ENCODE data around the gene HEATR1. TPM values are rescaled to one million over a fixed set of nuclear protein-coding genes. Genes with fewer than 3 reads are reported as not detected.

The HEATR1 gene
- total RNA-seq, 1 experiment from 2014 or later, result 68.3 TPM

- H3K9me2 ChIP-seq (ENCODE audit: insufficient read depth), result no peaks in the 10 kb centered on the region
- no peaks in the 10 kb centered on the region for H3K27me3 ChIP-seq (ENCODE audit: insufficient read depth, low read length)
- peaks cover 0 to 8% of the 10 kb centered on the region in 2 experiments; a peak in 1 of 4 replicates for H3K36me3 ChIP-seq (ENCODE audit: control insufficient read depth in 1 of 2, insufficient read depth in 2 of 2, low read length in 2 of 2)
- no peak overlapping the region for H3K9ac ChIP-seq (ENCODE audit: low read length)
- no peak overlapping the region for H3K4me3 ChIP-seq (replicated peaks in 1 of 2; ENCODE audit: low read depth in 1 of 2, low read length in 2 of 2)
- intact Hi-C loops (cut with micrococcal nuclease), result no loop called here
- POLR2A ChIA-PET, result no interaction called here
- no peak overlapping the region for H3K4me2 ChIP-seq (ENCODE audit: low read length)
- no peaks in the 10 kb centered on the region for H4K20me1 ChIP-seq (ENCODE audit: insufficient read depth)
- BruUV-seq (replicated peaks), result no TSS peak
- RAD21 ChIA-PET (ENCODE audit: low non-redundant PET in 1 of 2, low total read pairs in 2 of 2, uncharacterized antibody in 2 of 2, unreplicated experiment in 2 of 2), result no interaction called here
- CTCF ChIA-PET, result no interaction called here
- no peak overlapping the region for H3K27ac ChIP-seq (ENCODE audit: low read depth, low read length)
- no peak for ATAC-seq
- H3K79me2 ChIP-seq (ENCODE audit: insufficient read depth, low read length), result no peaks in the 10 kb centered on the region; the same call in 1 of the 2 replicates
- no peak for TF ChIP-seq JUND (IDR thresholded peaks at IDR 0.05)
- TF ChIP-seq, protein P1, sequence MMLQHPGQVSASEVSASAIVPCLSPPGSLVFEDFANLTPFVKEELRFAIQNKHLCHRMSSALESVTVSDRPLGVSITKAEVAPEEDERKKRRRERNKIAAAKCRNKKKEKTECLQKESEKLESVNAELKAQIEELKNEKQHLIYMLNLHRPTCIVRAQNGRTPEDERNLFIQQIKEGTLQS (IDR thresholded peaks at IDR 0.05), result no peak
- no peak for TF ChIP-seq CBX3 (IDR thresholded peaks at IDR 0.05; ENCODE audit: low read depth)
- DNase-seq (ENCODE audit: low read depth, low spot score), result no peak
- no peak overlapping the region for H2AFZ ChIP-seq (ENCODE audit: low read depth, low read length, poor library complexity, severe bottlenecking)
- H3K4me1 ChIP-seq (ENCODE audit: control insufficient read depth in 1 of 2, insufficient read depth in 2 of 2, low read length in 2 of 2), result peaks cover 11 to 15% of the 10 kb centered on the region in 2 experiments
- H3K9me3 ChIP-seq (ENCODE audit: control insufficient read depth in 1 of 2, insufficient read depth in 1 of 2, low read depth in 1 of 2, low read length in 2 of 2), result no peaks in the 10 kb centered on the region
Measured at GRCh38 chr1:236530286-236530685, 74.0 kb downstream of the HEATR1 start.

GRCh38 chr1:236526079-236526478, 78.2 kb downstream of the HEATR1 start:
- no peaks in the 10 kb centered on the region for H3K27me3 ChIP-seq (ENCODE audit: insufficient read depth, low read length)
- H3K9me2 ChIP-seq (ENCODE audit: insufficient read depth), result no peaks in the 10 kb centered on the region
- no peaks in the 10 kb centered on the region for H3K9me3 ChIP-seq (ENCODE audit: control insufficient read depth in 1 of 2, insufficient read depth in 1 of 2, low read depth in 1 of 2, low read length in 2 of 2)
- RAD21 ChIA-PET (ENCODE audit: low non-redundant PET in 1 of 2, low total read pairs in 2 of 2, uncharacterized antibody in 2 of 2, unreplicated experiment in 2 of 2), result no interaction called here
- H2AFZ ChIP-seq (ENCODE audit: low read depth, low read length, poor library complexity, severe bottlenecking), result no peak overlapping the region
- no peak for ATAC-seq
- DNase-seq (ENCODE audit: low read depth, low spot score), result no peak
- peaks cover 13% of the 10 kb centered on the region for H3K79me2 ChIP-seq (ENCODE audit: insufficient read depth, low read length)
- H3K9ac ChIP-seq (ENCODE audit: low read length), result no peak overlapping the region
- H3K4me2 ChIP-seq (ENCODE audit: low read length), result no peak overlapping the region
- no peak overlapping the region for H3K27ac ChIP-seq (ENCODE audit: low read depth, low read length)
- POLR2A ChIA-PET, result no interaction called here
- H3K4me1 ChIP-seq (ENCODE audit: control insufficient read depth in 1 of 2, insufficient read depth in 2 of 2, low read length in 2 of 2), result peaks cover 9 to 18% of the 10 kb centered on the region in 2 experiments
- intact Hi-C loops (cut with micrococcal nuclease), result no loop called here
- no peaks in the 10 kb centered on the region for H4K20me1 ChIP-seq (ENCODE audit: insufficient read depth)
- TF ChIP-seq POLR2A (IDR thresholded peaks at IDR 0.05; ENCODE audit: borderline replicate concordance, extremely low read depth, insufficient read depth, insufficient read length) (no peak), POLR2AphosphoS5 (IDR thresholded peaks at IDR 0.05; ENCODE audit: low read depth, low read length) (no peak), EZH2phosphoT487 (IDR thresholded peaks at IDR 0.05; ENCODE audit: borderline replicate concordance) (no peak)
- TF ChIP-seq, protein P2, sequence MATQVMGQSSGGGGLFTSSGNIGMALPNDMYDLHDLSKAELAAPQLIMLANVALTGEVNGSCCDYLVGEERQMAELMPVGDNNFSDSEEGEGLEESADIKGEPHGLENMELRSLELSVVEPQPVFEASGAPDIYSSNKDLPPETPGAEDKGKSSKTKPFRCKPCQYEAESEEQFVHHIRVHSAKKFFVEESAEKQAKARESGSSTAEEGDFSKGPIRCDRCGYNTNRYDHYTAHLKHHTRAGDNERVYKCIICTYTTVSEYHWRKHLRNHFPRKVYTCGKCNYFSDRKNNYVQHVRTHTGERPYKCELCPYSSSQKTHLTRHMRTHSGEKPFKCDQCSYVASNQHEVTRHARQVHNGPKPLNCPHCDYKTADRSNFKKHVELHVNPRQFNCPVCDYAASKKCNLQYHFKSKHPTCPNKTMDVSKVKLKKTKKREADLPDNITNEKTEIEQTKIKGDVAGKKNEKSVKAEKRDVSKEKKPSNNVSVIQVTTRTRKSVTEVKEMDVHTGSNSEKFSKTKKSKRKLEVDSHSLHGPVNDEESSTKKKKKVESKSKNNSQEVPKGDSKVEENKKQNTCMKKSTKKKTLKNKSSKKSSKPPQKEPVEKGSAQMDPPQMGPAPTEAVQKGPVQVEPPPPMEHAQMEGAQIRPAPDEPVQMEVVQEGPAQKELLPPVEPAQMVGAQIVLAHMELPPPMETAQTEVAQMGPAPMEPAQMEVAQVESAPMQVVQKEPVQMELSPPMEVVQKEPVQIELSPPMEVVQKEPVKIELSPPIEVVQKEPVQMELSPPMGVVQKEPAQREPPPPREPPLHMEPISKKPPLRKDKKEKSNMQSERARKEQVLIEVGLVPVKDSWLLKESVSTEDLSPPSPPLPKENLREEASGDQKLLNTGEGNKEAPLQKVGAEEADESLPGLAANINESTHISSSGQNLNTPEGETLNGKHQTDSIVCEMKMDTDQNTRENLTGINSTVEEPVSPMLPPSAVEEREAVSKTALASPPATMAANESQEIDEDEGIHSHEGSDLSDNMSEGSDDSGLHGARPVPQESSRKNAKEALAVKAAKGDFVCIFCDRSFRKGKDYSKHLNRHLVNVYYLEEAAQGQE (IDR thresholded peaks at IDR 0.05; ENCODE audit: low read depth), result no peak
- CTCF ChIA-PET, result interaction anchor here (1.0 kb wide), 1 partner anchor 433 kb away, joined by 3 read pairs; no protein-coding TSS in a partner anchor
- H3K4me3 ChIP-seq (replicated peaks in 1 of 2; ENCODE audit: low read depth in 1 of 2, low read length in 2 of 2), result no peak overlapping the region
- peaks cover 0 to 8% of the 10 kb centered on the region in 2 experiments; a peak in 1 of 4 replicates for H3K36me3 ChIP-seq (ENCODE audit: control insufficient read depth in 1 of 2, insufficient read depth in 2 of 2, low read length in 2 of 2)
- no TSS peak for BruUV-seq (replicated peaks)

All from HCT116 (cell line).